Mucosa of descending colon (tissue), 3 donors: Measurements from ENCODE around the gene NMNAT2. TPM values are rescaled to one million over a fixed set of nuclear protein-coding genes. Genes with fewer than 3 reads are reported as not detected.

Experiments
- ATAC-seq: fragments of 200-7000 bp; cut with Tn5 transposase; one replicate; pipeline ENCODE4 v1.9.1; 2020; ENCODE audit warnings: mild to moderate bottlenecking, moderate library complexity
- DNase-seq, 3 donors: peaks; one replicate each; pipeline ENCODE4 v3.0.0-alpha.2; 2020
- H3K36me3 ChIP-seq: fragments of 200-600 bp; one replicate; pipeline ENCODE4 v1.8.0; 2021; ENCODE audit warnings: low read depth, mild to moderate bottlenecking
- H3K4me1 ChIP-seq: fragments of 200-600 bp; one replicate; pipeline ENCODE4 v1.8.0; 2021; ENCODE audit warnings: low read depth, mild to moderate bottlenecking
- H3K4me3 ChIP-seq: fragments of 200-600 bp; one replicate; pipeline ENCODE4 v1.8.0; 2021; ENCODE audit warnings: mild to moderate bottlenecking
- H3K9me3 ChIP-seq: fragments of 200-600 bp; one replicate; pipeline ENCODE4 v1.8.0; 2021; ENCODE audit warnings: mild to moderate bottlenecking
- CTCF ChIP-seq: fragments of 200-600 bp; IDR thresholded peaks from one replicate; pipeline ENCODE4 v1.8.0; 2022; ENCODE audit warnings: antibody characterized with exemption, mild to moderate bottlenecking
- intact Hi-C, 2 donors: fragments of 100-400 bp; cut with DNase I in 1 of 2; cut with micrococcal nuclease in 1 of 2; formaldehyde crosslinking; loops; one replicate each; pipeline versions ENCODE4 v1.11.0 to v1.11.1; 2022; cut with DNase I, micrococcal nuclease
- total RNA-seq, 3 donors: library from RNA; stranded (reverse); fragmentation: NEBNext Ultra II Directional in 2 of 3; extraction: Animal tissue kit (Norgen Biotek cat#: 25700) in 2 of 3; gene quantifications; one replicate each; pipeline versions ENCODE4 v1.2.1 to v1.2.4, GENCODE V29; 2021 to 2023
- donor health status: DM: no; HTN: no; CAD: no; lungs with moderate emphysema.
- donor health status: DM: no; HTN: no; CAD: no.
- donor health status: DM: no; HTN: yes; CAD: no.

NMNAT2 gene
- total RNA-seq, 3 donors from 2014 or later, result 0.29 to 3.6 (median 0.87) TPM

GRCh38 chr1:183262628-183263200 is 155.5 kb downstream of the NMNAT2 start:
- Histone ChIP-seq H3K36me3 (no peaks in the 10 kb centered on the region), H3K4me1 (no peaks in the 10 kb centered on the region), H3K9me3 (no peaks in the 10 kb centered on the region), H3K4me3 (no peak overlapping the region)
- DNase-seq, result no peak
- intact Hi-C loops, result no loop called here
- no peak for ATAC-seq
- no peak for TF ChIP-seq CTCF

DNA sequence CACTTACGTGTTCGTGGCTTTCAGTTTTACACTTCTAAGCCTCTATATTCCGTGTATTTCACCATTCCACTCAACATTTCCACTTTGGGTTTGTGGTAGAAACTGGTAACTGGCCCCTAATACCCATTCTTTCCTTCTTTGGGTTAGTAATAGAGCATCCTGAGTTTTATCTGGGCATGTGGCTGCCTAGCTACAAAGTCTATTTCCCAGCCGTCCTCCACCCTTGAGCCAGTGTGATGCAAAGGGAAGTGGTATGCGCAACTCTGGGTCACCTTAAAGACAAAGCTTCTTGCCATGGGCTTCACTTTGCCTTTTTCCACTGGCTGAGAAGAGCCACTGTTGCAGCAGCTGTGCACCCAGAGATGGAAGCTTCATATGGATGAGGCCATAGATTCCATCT is 158.3 kb downstream of the NMNAT2 start:
- intact Hi-C loops, result no loop called here
- TF ChIP-seq CTCF, result no peak
- ATAC-seq (no peak), DNase-seq (no peak)
- no peaks in the 10 kb centered on the region for H3K9me3 ChIP-seq
- no peaks in the 10 kb centered on the region for H3K36me3 ChIP-seq
- H3K4me3 ChIP-seq, result no peak overlapping the region
- H3K4me1 ChIP-seq, result no peaks in the 10 kb centered on the region

DNA sequence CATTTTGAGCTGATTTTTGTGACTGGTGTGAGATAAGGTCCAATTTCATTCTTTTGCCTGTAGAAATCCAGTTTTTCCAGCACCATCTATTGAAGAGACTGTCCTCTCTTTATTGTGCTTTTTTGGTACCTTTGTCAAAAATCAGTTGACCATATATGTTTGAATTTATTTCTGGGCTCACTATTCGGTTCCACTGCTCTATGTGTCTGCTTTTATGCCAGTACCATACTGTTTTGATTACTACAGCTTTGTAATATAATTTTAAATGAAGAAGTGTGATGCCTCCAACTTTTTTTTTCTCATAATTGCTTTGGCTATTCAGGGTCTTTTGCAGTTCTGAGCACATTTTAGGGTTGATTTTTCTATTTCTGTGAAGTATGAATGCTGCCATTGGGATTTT is 163.1 kb downstream of the NMNAT2 start:
- TF ChIP-seq CTCF, result no peak
- H3K36me3 ChIP-seq, result no peaks in the 10 kb centered on the region
- H3K9me3 ChIP-seq, result peaks cover 4% of the 10 kb centered on the region
- intact Hi-C loops, result no loop called here
- no peak for DNase-seq
- H3K4me1 ChIP-seq, result no peaks in the 10 kb centered on the region
- ATAC-seq, result no peak
- no peak overlapping the region for H3K4me3 ChIP-seq

GRCh38 chr1:183251959-183252450 is 166.2 kb downstream of the NMNAT2 start:
- Histone ChIP-seq H3K36me3 (no peaks in the 10 kb centered on the region), H3K9me3 (peaks cover 4% of the 10 kb centered on the region), H3K4me3 (no peak overlapping the region), H3K4me1 (no peaks in the 10 kb centered on the region)
- TF ChIP-seq CTCF, result no peak
- no peak for DNase-seq
- ATAC-seq, result no peak
- intact Hi-C loops, result no loop called here

GRCh38 chr1:183251101-183251958 is 166.8 kb downstream of the NMNAT2 start:
- ATAC-seq (no peak), DNase-seq (no peak)
- H3K4me1 ChIP-seq, result no peaks in the 10 kb centered on the region
- H3K36me3 ChIP-seq, result no peaks in the 10 kb centered on the region
- intact Hi-C loops, result no loop called here
- H3K9me3 ChIP-seq, result peaks cover 4% of the 10 kb centered on the region
- TF ChIP-seq CTCF, result no peak
- H3K4me3 ChIP-seq, result no peak overlapping the region
